Measurements from ENCODE around the gene CABP7.

DNA sequence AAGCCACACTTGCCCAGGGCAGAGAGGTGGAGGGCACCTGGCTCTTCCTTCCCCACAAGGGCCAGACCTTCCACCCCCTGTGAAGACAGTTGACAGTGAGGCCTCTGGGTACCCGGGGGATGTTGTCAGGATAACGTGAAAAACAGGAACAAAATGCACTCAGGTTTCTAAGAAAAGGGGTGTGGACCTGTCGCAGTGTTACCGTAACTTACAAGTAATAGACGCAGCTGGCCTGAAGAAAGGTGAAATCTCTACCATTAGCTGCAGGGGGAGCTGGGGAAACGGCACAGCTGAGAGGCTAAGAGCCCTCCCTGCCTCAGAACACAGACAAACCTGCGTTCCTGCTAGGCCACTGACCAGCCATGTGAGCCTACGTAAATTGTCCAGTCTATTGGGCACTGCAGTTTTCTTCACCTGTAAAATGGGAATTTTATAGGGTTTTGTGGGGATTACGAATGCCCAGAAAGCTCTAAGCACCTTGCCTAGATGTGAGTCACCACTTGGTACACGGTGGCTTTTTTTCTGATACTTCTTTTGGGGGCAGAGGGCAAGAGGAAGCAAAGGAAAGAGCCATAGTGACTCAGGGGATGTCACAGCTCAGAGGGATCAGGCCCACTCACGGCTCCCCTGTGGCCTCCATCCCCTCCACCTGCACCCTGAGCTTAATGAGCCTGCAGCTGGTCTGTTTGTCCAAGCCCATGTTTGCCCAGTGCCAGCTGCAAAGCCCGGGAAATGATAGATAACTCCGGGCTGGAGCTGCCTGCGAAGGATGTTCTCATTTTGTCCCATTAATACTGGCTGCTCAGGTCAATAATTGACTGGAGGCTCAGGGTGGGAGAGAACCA is 18.4 kb upstream of the CABP7 start:
- TF ChIP-seq, protein P1, sequence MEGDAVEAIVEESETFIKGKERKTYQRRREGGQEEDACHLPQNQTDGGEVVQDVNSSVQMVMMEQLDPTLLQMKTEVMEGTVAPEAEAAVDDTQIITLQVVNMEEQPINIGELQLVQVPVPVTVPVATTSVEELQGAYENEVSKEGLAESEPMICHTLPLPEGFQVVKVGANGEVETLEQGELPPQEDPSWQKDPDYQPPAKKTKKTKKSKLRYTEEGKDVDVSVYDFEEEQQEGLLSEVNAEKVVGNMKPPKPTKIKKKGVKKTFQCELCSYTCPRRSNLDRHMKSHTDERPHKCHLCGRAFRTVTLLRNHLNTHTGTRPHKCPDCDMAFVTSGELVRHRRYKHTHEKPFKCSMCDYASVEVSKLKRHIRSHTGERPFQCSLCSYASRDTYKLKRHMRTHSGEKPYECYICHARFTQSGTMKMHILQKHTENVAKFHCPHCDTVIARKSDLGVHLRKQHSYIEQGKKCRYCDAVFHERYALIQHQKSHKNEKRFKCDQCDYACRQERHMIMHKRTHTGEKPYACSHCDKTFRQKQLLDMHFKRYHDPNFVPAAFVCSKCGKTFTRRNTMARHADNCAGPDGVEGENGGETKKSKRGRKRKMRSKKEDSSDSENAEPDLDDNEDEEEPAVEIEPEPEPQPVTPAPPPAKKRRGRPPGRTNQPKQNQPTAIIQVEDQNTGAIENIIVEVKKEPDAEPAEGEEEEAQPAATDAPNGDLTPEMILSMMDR (IDR thresholded peaks at IDR 0.05): no peak
- TF ChIP-seq POLR2A (IDR thresholded peaks at IDR 0.05): no peak

Data from adrenal gland (tissue), 5 donors.